HepG2 (cell line): ENCODE measurements around the gene MNAT1. TPM values are rescaled to one million over a fixed set of nuclear protein-coding genes. Genes with fewer than 3 reads are reported as not detected.

Experiments used
- DR1 ChIP-seq: sonication (generic); formaldehyde crosslinking; IDR thresholded peaks from 2 replicates; pipeline ENCODE4 v1.8.0; 2021; ENCODE audit warnings: mild to moderate bottlenecking, missing genetic modification reagents, inconsistent platforms
- EHMT2 ChIP-seq: fragments of 200-600 bp; sonication (generic); IDR thresholded peaks from 2 replicates; pipeline ENCODE4 v1.7.0; 2017; ENCODE audit warnings: antibody characterized with exemption, low read depth, low read length, borderline replicate concordance
- FOXP1 ChIP-seq, 2 experiments: fragments of 450-650 bp in 1 of 2; IDR thresholded peaks; 2 replicates each; pipeline ENCODE4 v1.6.1; 2017 to 2018; ENCODE audit warnings: antibody characterized with exemption in 1 of 2
- GTF2F1 ChIP-seq: fragments of 150-350 bp; IDR thresholded peaks from 2 replicates; pipeline ENCODE4 v1.6.1; 2014; ENCODE audit warnings: low read length
- IRX3 ChIP-seq: sonication (generic); formaldehyde crosslinking; IDR thresholded peaks from 2 replicates; pipeline ENCODE4 v1.8.1; 2023; ENCODE audit warnings: mild to moderate bottlenecking, low read depth, missing genetic modification reagents, borderline replicate concordance
- KMT2A ChIP-seq: sonication (generic); formaldehyde crosslinking; IDR thresholded peaks from 2 replicates; pipeline ENCODE4 v1.4.0; 2020; ENCODE audit warnings: missing genetic modification reagents
- KMT2B ChIP-seq: IDR thresholded peaks from 2 replicates; pipeline ENCODE4 v1.6.1; 2016; ENCODE audit warnings: missing genetic modification reagents, missing compliant biosample characterization
- LCORL ChIP-seq, 2 experiments: fragments of 450-650 bp in 1 of 2; sonication (generic) in 1 of 2; formaldehyde crosslinking in 1 of 2; IDR thresholded peaks; 2 replicates each; pipeline versions ENCODE4 v1.5.0 to v1.6.1; 2017 to 2020; ENCODE audit warnings: antibody characterized with exemption in 1 of 2, missing genetic modification reagents in 1 of 2
- MEIS1 ChIP-seq: sonication (generic); formaldehyde crosslinking; IDR thresholded peaks from 2 replicates; pipeline ENCODE4 v1.9.0; 2021; ENCODE audit warnings: mild to moderate bottlenecking, missing genetic modification reagents, moderate library complexity, borderline replicate concordance
- RFX1 ChIP-seq: fragments of 450-650 bp; IDR thresholded peaks from 2 replicates; pipeline ENCODE4 v1.6.1; 2017
- SMARCC2 ChIP-seq: fragments of 450-650 bp; IDR thresholded peaks from 2 replicates; pipeline ENCODE4 v1.6.1; 2017; ENCODE audit warnings: antibody characterized with exemption, mild to moderate bottlenecking
- XBP1 ChIP-seq: sonication (generic); formaldehyde crosslinking; IDR thresholded peaks from 2 replicates; pipeline ENCODE4 v1.5.0; 2020; ENCODE audit warnings: missing genetic modification reagents
- ZNF205 ChIP-seq: IDR thresholded peaks from 2 replicates; pipeline ENCODE4 v1.6.1; 2018; ENCODE audit warnings: missing biosample characterization, missing genetic modification reagents
- ZNF234 ChIP-seq: sonication (generic); formaldehyde crosslinking; conservative IDR thresholded peaks from 2 replicates; pipeline ENCODE4 v1.5.1; 2020; ENCODE audit warnings: mild to moderate bottlenecking, missing genetic modification reagents
- ZNF546 ChIP-seq: sonication (generic); formaldehyde crosslinking; conservative IDR thresholded peaks from 2 replicates; pipeline ENCODE4 v1.8.1; 2023; ENCODE audit warnings: mild to moderate bottlenecking, missing genetic modification reagents
- polyA plus RNA-seq, 8 experiments: library from polyadenylated mRNA; depleted of rRNA in 3 of 8; stranded (reverse) in 7 of 8; unstranded in 1 of 8; fragments of >200 nt; fragmentation: Illumina TruSeq in 4 of 8; extraction: Trizol in 4 of 8; gene quantifications; 2 replicates each; pipeline versions ENCODE4 v1.2.1 to v1.2.3, GENCODE V29; 2011 to 2016; ENCODE audit warnings: low read depth in 4 of 8, missing spikeins in 1 of 8, mixed read lengths in 1 of 8; ENCODE audit not compliant: insufficient read depth in 1 of 8
- total RNA-seq, 5 experiments: library from RNA; depleted of rRNA; stranded (reverse); fragments of >200 nt; fragmentation: Illumina TruSeq; extraction: Trizol; gene quantifications; 2 replicates each; pipeline ENCODE4 v1.2.3, GENCODE V29; 2016; ENCODE audit warnings: low read depth in 1 of 5
- TF ChIP-seq, protein P1 (sequence below): sonication (generic); formaldehyde crosslinking; IDR thresholded peaks from 2 replicates; pipeline ENCODE4 v1.9.0; 2022; ENCODE audit warnings: missing genetic modification reagents, mild to moderate bottlenecking, borderline replicate concordance
- TF ChIP-seq, protein P2 (sequence below): sonication (generic); formaldehyde crosslinking; IDR thresholded peaks from 2 replicates; pipeline ENCODE4 v1.5.0; 2020; ENCODE audit warnings: missing genetic modification reagents
- TF ChIP-seq, protein P3 (sequence below): IDR thresholded peaks from 2 replicates; pipeline ENCODE4 v1.6.1; 2016; ENCODE audit warnings: mild to moderate bottlenecking, missing biosample characterization, missing genetic modification reagents
- TF ChIP-seq, protein P4 (sequence below): IDR thresholded peaks from 2 replicates; pipeline ENCODE4 v1.6.1; 2016; ENCODE audit warnings: missing compliant biosample characterization, missing genetic modification reagents, borderline replicate concordance
- TF ChIP-seq, protein P5 (sequence below): sonication (generic); formaldehyde crosslinking; IDR thresholded peaks from 2 replicates; pipeline ENCODE4 v1.9.0; 2021; ENCODE audit warnings: missing genetic modification reagents, borderline replicate concordance
- TF ChIP-seq, protein P6 (sequence below): sonication (generic); formaldehyde crosslinking; IDR thresholded peaks from 2 replicates; pipeline ENCODE4 v1.5.0; 2020; ENCODE audit warnings: missing genetic modification reagents
- TF ChIP-seq, protein P7 (sequence below): sonication (generic); formaldehyde crosslinking; IDR thresholded peaks from 2 replicates; pipeline ENCODE4 v1.4.0; 2020; ENCODE audit warnings: mild to moderate bottlenecking, missing genetic modification reagents

Gene MNAT1
- total and polyA plus RNA-seq, 2 of the 13 experiments (the other 11 are each of a cell fraction or from before 2014, with no cell fraction given), result 49.2 to 94.8 TPM

DNA sequence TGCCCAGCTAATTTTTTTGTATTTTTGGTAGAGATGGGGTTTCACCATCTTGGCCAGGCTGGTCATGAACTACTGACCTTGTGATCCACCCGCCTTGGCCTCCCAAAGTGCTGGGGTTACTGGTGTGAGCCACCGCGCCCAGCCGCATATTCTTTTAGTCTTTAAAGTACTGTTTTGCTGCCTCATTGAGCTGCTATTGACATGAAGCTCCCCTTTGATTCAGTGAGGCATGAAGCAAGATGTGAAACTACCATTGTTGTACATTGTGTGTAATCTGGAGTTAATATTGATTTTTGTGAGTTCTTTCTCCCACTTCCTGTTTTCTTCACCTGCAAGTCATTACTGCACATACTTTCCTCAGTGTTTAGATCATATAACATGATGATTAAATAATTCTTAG is 80.8 kb downstream of the MNAT1 start (continued):
- TF ChIP-seq, protein P1, sequence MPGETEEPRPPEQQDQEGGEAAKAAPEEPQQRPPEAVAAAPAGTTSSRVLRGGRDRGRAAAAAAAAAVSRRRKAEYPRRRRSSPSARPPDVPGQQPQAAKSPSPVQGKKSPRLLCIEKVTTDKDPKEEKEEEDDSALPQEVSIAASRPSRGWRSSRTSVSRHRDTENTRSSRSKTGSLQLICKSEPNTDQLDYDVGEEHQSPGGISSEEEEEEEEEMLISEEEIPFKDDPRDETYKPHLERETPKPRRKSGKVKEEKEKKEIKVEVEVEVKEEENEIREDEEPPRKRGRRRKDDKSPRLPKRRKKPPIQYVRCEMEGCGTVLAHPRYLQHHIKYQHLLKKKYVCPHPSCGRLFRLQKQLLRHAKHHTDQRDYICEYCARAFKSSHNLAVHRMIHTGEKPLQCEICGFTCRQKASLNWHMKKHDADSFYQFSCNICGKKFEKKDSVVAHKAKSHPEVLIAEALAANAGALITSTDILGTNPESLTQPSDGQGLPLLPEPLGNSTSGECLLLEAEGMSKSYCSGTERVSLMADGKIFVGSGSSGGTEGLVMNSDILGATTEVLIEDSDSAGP (CRISPR knock-in tag), result no peak
- TF ChIP-seq, protein P2, sequence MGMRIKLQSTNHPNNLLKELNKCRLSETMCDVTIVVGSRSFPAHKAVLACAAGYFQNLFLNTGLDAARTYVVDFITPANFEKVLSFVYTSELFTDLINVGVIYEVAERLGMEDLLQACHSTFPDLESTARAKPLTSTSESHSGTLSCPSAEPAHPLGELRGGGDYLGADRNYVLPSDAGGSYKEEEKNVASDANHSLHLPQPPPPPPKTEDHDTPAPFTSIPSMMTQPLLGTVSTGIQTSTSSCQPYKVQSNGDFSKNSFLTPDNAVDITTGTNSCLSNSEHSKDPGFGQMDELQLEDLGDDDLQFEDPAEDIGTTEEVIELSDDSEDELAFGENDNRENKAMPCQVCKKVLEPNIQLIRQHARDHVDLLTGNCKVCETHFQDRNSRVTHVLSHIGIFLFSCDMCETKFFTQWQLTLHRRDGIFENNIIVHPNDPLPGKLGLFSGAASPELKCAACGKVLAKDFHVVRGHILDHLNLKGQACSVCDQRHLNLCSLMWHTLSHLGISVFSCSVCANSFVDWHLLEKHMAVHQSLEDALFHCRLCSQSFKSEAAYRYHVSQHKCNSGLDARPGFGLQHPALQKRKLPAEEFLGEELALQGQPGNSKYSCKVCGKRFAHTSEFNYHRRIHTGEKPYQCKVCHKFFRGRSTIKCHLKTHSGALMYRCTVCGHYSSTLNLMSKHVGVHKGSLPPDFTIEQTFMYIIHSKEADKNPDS, result no peak
- TF ChIP-seq LCORL (IDR thresholded peaks at IDR 0.05) (no peak), LCORL (CRISPR knock-in tag; IDR thresholded peaks at IDR 0.05) (no peak), MEIS1 (no peak), GTF2F1 (no peak), IRX3 (CRISPR knock-in tag) (no peak), RFX1 (no peak), DR1 (no peak), XBP1 (CRISPR knock-in tag) (no peak), FOXP1 (IDR thresholded peaks at IDR 0.05) (no peak), FOXP1 (CRISPR knock-in tag; IDR thresholded peaks at IDR 0.05) (peak; percentile 88), KMT2A (CRISPR knock-in tag) (no peak), SMARCC2 (no peak), EHMT2 (peak; percentile 57; the same call in 1 of the 2 replicates), ZNF205 (no peak; the same call in 1 of the 2 replicates), KMT2B (no peak; the same call in 1 of the 2 replicates), ZNF546 (CRISPR knock-in tag) (no peak), ZNF234 (CRISPR knock-in tag) (no peak)
- TF ChIP-seq, protein P3, sequence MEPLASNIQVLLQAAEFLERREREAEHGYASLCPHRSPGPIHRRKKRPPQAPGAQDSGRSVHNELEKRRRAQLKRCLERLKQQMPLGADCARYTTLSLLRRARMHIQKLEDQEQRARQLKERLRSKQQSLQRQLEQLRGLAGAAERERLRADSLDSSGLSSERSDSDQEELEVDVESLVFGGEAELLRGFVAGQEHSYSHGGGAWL (CRISPR knock-in tag), result no peak
- TF ChIP-seq, protein P4, sequence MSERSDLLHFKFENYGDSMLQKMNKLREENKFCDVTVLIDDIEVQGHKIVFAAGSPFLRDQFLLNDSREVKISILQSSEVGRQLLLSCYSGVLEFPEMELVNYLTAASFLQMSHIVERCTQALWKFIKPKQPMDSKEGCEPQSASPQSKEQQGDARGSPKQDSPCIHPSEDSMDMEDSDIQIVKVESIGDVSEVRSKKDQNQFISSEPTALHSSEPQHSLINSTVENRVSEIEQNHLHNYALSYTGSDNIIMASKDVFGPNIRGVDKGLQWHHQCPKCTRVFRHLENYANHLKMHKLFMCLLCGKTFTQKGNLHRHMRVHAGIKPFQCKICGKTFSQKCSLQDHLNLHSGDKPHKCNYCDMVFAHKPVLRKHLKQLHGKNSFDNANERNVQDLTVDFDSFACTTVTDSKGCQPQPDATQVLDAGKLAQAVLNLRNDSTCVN (CRISPR knock-in tag), result 0 out of 2 replicates have a peak, but pooled peaks have one; percentile 27
- TF ChIP-seq, protein P5, sequence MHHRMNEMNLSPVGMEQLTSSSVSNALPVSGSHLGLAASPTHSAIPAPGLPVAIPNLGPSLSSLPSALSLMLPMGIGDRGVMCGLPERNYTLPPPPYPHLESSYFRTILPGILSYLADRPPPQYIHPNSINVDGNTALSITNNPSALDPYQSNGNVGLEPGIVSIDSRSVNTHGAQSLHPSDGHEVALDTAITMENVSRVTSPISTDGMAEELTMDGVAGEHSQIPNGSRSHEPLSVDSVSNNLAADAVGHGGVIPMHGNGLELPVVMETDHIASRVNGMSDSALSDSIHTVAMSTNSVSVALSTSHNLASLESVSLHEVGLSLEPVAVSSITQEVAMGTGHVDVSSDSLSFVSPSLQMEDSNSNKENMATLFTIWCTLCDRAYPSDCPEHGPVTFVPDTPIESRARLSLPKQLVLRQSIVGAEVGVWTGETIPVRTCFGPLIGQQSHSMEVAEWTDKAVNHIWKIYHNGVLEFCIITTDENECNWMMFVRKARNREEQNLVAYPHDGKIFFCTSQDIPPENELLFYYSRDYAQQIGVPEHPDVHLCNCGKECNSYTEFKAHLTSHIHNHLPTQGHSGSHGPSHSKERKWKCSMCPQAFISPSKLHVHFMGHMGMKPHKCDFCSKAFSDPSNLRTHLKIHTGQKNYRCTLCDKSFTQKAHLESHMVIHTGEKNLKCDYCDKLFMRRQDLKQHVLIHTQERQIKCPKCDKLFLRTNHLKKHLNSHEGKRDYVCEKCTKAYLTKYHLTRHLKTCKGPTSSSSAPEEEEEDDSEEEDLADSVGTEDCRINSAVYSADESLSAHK (CRISPR knock-in tag), result no peak
- TF ChIP-seq, protein P6, sequence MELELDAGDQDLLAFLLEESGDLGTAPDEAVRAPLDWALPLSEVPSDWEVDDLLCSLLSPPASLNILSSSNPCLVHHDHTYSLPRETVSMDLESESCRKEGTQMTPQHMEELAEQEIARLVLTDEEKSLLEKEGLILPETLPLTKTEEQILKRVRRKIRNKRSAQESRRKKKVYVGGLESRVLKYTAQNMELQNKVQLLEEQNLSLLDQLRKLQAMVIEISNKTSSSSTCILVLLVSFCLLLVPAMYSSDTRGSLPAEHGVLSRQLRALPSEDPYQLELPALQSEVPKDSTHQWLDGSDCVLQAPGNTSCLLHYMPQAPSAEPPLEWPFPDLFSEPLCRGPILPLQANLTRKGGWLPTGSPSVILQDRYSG (CRISPR knock-in tag), result no peak
- TF ChIP-seq, protein P7, sequence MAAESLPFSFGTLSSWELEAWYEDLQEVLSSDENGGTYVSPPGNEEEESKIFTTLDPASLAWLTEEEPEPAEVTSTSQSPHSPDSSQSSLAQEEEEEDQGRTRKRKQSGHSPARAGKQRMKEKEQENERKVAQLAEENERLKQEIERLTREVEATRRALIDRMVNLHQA, result no peak
